Measurements from ENCODE around the gene PSG5. TPM values are rescaled to one million over a fixed set of nuclear protein-coding genes. Genes with fewer than 3 reads are reported as not detected.
"Not testable (repeated sequence)": the region's sequence is repeated elsewhere in the genome, so short reads cannot be mapped to it uniquely, and the experiment has no call there.

The PSG5 gene
- total RNA-seq, 4 donors from 2014 or later = not detected

DNA sequence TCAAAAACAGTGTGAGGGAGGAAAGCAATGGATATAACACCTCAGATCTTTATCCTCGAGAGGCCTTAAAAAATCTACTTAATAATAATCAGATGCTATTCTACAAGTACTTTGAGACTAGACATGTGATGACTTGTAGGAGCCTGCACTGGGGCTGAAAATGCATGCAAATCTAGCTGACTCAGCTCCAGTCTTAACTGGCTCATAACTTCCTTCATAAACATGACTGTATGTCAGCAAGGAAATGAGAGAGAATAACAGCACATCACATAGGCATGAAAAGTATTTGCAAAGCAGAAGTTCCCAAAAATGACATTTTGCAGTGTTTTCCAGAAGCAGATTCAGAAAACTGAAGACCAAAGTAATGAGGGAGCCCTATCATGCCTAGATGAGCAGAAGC lies 38.1 kb downstream of the PSG5 start:
- Histone ChIP-seq H3K27ac (no peak overlapping the region), H3K4me3 (no peak overlapping the region), H3K9me3 (no peaks in the 10 kb centered on the region), H3K4me1 (no peaks in the 10 kb centered on the region), H3K27me3 (no peaks in the 10 kb centered on the region), H3K36me3 (no peaks in the 10 kb centered on the region)
- DNase-seq (ENCODE audit: low spot score in 2 of 2) = no peak
- 64 to 78% methylated on average over 1 of the region's 1 CpG for WGBS, 2 donors
- TF ChIP-seq EP300 (IDR thresholded peaks at IDR 0.05) (no peak), POLR2A (IDR thresholded peaks at IDR 0.05) (no peak)
- TF ChIP-seq, protein P1, sequence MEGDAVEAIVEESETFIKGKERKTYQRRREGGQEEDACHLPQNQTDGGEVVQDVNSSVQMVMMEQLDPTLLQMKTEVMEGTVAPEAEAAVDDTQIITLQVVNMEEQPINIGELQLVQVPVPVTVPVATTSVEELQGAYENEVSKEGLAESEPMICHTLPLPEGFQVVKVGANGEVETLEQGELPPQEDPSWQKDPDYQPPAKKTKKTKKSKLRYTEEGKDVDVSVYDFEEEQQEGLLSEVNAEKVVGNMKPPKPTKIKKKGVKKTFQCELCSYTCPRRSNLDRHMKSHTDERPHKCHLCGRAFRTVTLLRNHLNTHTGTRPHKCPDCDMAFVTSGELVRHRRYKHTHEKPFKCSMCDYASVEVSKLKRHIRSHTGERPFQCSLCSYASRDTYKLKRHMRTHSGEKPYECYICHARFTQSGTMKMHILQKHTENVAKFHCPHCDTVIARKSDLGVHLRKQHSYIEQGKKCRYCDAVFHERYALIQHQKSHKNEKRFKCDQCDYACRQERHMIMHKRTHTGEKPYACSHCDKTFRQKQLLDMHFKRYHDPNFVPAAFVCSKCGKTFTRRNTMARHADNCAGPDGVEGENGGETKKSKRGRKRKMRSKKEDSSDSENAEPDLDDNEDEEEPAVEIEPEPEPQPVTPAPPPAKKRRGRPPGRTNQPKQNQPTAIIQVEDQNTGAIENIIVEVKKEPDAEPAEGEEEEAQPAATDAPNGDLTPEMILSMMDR (IDR thresholded peaks at IDR 0.05) = no peak

DNA sequence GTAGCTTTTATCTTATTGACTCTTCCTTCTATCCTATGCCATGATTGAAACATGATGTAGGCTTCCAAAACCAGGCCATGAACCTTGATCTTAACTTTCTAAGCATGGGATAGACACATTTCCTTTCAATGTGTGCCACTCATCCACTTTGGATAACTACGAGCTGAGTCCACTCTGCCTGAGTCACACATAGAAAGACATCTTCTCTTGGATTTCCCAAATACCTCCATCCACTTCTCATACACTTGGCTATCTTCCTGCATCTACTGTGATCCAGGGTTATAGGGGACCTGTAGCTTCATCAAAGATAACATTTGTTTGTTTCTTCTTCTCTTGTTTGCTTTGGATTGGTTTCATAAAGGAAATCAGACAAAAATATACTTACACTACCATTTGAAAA lies 44.6 kb downstream of the PSG5 start:
- not testable (repeated sequence) for H3K9me3 ChIP-seq; H3K27ac ChIP-seq; H3K4me3 ChIP-seq; H3K27me3 ChIP-seq; H3K4me1 ChIP-seq; H3K36me3 ChIP-seq; DNase-seq (ENCODE audit: low spot score in 2 of 2)
- WGBS, 2 donors = 78 to 83% methylated on average over 1 of the region's 1 CpG

DNA sequence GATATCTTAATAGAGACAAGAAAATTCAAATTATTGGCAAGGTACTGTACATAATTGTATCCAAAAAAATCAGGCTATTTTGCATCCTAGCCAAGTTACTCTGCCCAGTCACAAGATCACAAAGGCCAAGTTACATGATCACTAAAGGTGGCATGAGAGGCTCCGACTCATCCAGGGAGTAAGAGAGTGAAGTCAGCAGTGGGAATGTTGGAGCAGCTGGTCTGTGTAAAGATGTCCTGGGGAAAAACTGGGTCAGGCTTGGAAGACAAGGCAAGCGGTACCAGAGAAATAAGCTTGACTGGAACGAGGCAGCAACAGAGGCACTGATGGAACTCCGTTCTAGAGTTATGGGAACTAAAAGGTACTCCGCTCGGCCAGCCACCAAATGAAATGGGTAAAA lies 53.6 kb downstream of the PSG5 start:
- TF ChIP-seq, protein P1 (IDR thresholded peaks at IDR 0.05) = no peak
- no peak for TF ChIP-seq POLR2A (IDR thresholded peaks at IDR 0.05)
- no peak for TF ChIP-seq EP300 (IDR thresholded peaks at IDR 0.05)
- no peak overlapping the region for H3K27ac ChIP-seq
- no peaks in the 10 kb centered on the region for H3K4me1 ChIP-seq
- H3K27me3 ChIP-seq = no peaks in the 10 kb centered on the region
- no peak overlapping the region for H3K4me3 ChIP-seq
- H3K36me3 ChIP-seq = no peaks in the 10 kb centered on the region
- DNase-seq (ENCODE audit: low spot score in 2 of 2) = no peak
- 64 to 86% methylated on average over 5 to 6 of the region's 6 CpGs for WGBS, 2 donors
- H3K9me3 ChIP-seq = no peaks in the 10 kb centered on the region

DNA sequence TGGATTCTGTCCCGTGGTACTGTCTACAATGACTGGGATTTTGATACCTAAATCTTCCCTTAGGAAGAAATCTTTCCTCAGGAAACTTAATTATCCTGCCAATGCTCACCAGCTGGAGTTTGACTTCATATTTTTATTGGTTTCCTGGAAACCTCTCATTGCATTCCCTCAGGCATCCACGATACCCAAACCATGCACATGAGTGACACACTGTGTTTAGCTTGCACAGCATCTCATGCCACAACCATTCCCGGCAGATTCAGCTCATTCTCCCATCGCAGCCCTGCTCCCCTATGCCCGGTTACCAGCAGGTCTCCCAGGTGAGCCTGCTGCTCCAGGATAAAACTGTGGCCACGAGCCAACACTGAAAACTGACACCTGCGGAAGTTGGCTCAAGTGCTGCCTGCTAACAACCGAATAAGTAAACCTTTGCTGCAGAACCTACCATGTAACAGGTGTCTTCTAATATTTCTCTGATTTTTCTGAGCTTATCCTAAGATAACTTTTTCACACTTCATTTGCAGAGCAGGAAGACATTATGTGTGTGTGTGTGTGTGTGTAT lies 55.0 kb downstream of the PSG5 start:
- WGBS, 2 donors = 75% methylated on average over 8 of the region's 8 CpGs
- H3K9me3 ChIP-seq; DNase-seq (ENCODE audit: low spot score in 2 of 2); H3K4me3 ChIP-seq; H3K27me3 ChIP-seq; H3K27ac ChIP-seq; H3K36me3 ChIP-seq; H3K4me1 ChIP-seq: not testable (repeated sequence)

DNA sequence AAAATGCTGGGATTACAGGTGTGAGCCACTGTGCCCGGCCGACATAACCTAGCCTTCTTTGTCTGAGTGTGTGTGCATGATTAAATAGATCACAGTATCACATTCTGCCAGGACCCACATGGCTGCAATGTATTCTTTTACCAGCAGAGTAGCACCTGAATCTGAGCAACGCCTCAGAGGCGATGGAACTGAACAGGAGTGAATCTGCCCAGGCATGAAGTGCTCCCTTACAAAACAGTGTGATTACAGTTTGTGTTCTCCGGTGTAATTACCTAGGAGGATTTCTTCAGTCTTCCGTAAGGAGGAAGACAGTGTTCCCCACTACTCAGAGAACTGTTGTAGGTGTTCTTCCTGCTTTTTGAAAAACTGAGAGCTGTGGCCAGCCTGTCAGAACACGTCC lies 57.1 kb downstream of the PSG5 start:
- not testable (repeated sequence) for H3K27me3 ChIP-seq; H3K27ac ChIP-seq; H3K4me1 ChIP-seq; H3K4me3 ChIP-seq; H3K36me3 ChIP-seq; H3K9me3 ChIP-seq; DNase-seq (ENCODE audit: low spot score in 2 of 2)
- 85% methylated on average over 7 of the region's 7 CpGs for WGBS, 2 donors

DNA sequence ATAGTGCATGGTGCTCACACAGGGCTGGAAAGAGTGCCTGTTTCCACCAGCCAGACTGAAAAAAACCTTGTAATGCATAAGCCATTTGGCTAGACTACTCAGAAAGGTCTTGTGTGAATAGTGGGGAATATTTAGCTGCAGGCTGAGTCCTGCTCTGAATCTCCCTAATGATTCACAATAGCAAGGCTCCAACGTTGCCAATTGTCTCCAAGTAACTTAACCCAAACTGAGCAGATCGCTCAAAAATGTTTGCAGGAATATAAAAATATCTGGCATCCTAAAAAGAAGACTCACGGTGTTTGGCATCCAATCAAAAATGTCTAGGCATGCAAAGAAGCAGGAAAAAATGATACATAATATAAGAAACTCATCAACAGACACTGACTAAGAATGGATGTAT lies 59.0 kb downstream of the PSG5 start:
- DNase-seq (ENCODE audit: low spot score in 2 of 2); H3K36me3 ChIP-seq; H3K4me1 ChIP-seq; H3K27ac ChIP-seq; H3K27me3 ChIP-seq; H3K9me3 ChIP-seq; H3K4me3 ChIP-seq: not testable (repeated sequence)
- 63% methylated on average over 3 of the region's 3 CpGs for WGBS, 2 donors

DNA sequence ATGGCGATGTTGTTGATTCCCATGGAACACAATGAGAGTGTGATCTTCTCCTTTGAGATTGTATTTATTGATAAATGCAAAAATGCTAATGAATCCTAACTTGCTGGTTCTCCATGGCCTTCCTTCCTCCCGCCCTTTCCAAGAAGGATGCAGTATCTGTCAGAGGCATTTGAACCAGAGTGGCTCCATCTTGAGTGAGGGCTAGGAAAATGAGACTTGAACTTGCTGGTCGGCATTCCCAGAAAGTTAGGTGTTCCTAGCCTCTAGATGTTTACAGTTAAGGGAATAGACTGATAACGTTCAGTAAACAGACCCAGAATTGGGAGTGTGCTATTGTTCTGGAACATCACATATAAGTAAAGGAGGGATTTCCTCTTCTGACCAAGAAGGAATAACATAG lies 59.6 kb downstream of the PSG5 start:
- Histone ChIP-seq H3K27me3 (no peaks in the 10 kb centered on the region), H3K4me1 (no peaks in the 10 kb centered on the region), H3K9me3 (no peaks in the 10 kb centered on the region), H3K27ac (no peak overlapping the region), H3K4me3 (no peak overlapping the region), H3K36me3 (no peaks in the 10 kb centered on the region)
- WGBS, 2 donors = 68 to 74% methylated on average over 4 of the region's 4 CpGs
- no peak for TF ChIP-seq POLR2A (IDR thresholded peaks at IDR 0.05)
- TF ChIP-seq EP300 (IDR thresholded peaks at IDR 0.05) = no peak
- TF ChIP-seq, protein P1 (IDR thresholded peaks at IDR 0.05) = no peak
- DNase-seq (ENCODE audit: low spot score in 2 of 2) = no peak
